Caco-2 (cell line): ENCODE results near the gene RPL39L. TPM values are rescaled to one million over a fixed set of nuclear protein-coding genes. Genes with fewer than 3 reads are reported as not detected.

Experiments
- BruUV-seq: library from RNA; stranded (reverse); fragments of 400-500 nt; replicated peaks from 2 replicates; lab custom pipeline; 2021; lab: Mats Ljungman, UMichigan
- CTCF ChIA-PET: fragments of 300-600 bp; sonication (Branson Sonifier 250); formaldehyde crosslinking; loops from one replicate; lab custom pipeline; 2022; ENCODE audit warnings: antibody characterized with exemption; lab: Charles Lee
- POLR2A ChIA-PET: fragments of 300-600 bp; sonication (Branson Sonifier 250); formaldehyde crosslinking; loops from one replicate; lab custom pipeline; 2022; ENCODE audit warnings: antibody characterized with exemption; lab: Charles Lee
- DNase-seq, 2 experiments: peaks; one replicate each; pipeline versions ENCODE4 v3.0.0 to v3.0.0-alpha.2; 2020 to 2022
- H3K27me3 ChIP-seq: replicated peaks from 2 replicates; pipeline ENCODE4 v1.6.0; 2011; ENCODE audit warnings: low read length; ENCODE audit not compliant: control insufficient read depth, insufficient read depth
- H3K36me3 ChIP-seq: 2 replicates; pipeline ENCODE4 v1.5.1; 2011; ENCODE audit warnings: low read length; ENCODE audit not compliant: control insufficient read depth, insufficient read depth
- H3K4me1 ChIP-seq: fragments of 250-450 bp; sonication (Bioruptor Pico); 2 replicates; pipeline ENCODE4 v1.5.1; 2020; ENCODE audit warnings: mild to moderate bottlenecking
- H3K4me3 ChIP-seq: 2 replicates; pipeline ENCODE4 v1.5.1; 2011; ENCODE audit warnings: low read depth, mild to moderate bottlenecking, control low read depth, low read length
- H3K9me3 ChIP-seq: fragments of 250-450 bp; sonication (Bioruptor Pico); 2 replicates; pipeline ENCODE4 v1.5.1; 2020; ENCODE audit warnings: mild to moderate bottlenecking, moderate library complexity
- H3K27ac Mint-ChIP-seq: one replicate; pipeline ENCODE4 v1.8.0; 2022; ENCODE audit warnings: mixed read lengths; ENCODE audit not compliant: unreplicated experiment
- H3K27me3 Mint-ChIP-seq: one replicate; pipeline ENCODE4 v1.8.0; 2022; ENCODE audit warnings: mixed read lengths; ENCODE audit not compliant: insufficient read depth, unreplicated experiment
- H3K36me3 Mint-ChIP-seq: one replicate; pipeline ENCODE4 v1.8.0; 2022; ENCODE audit warnings: mild to moderate bottlenecking, mixed read lengths; ENCODE audit not compliant: insufficient read depth, unreplicated experiment
- H3K4me1 Mint-ChIP-seq: one replicate; pipeline ENCODE4 v1.8.0; 2022; ENCODE audit warnings: low read depth, mixed read lengths; ENCODE audit not compliant: unreplicated experiment
- H3K4me3 Mint-ChIP-seq: one replicate; pipeline ENCODE4 v1.8.0; 2022; ENCODE audit warnings: mild to moderate bottlenecking, moderate library complexity, mixed read lengths; ENCODE audit not compliant: unreplicated experiment
- H3K9me3 Mint-ChIP-seq: one replicate; pipeline ENCODE4 v1.8.0; 2022; ENCODE audit warnings: mixed read lengths; ENCODE audit not compliant: unreplicated experiment
- CTCF ChIP-seq, 2 experiments: fragments of 200-600 bp in 1 of 2; IDR thresholded peaks; 1 replicate in 1 of 2; 2 replicates in 1 of 2; pipeline versions ENCODE4 v1.5.1 to v1.8.0; 2011 to 2022; ENCODE audit warnings: antibody characterized with exemption in 1 of 2, control low read depth in 1 of 2, inconsistent platforms in 1 of 2, low read depth in 1 of 2, low read length in 1 of 2, mild to moderate bottlenecking in 1 of 2, moderate library complexity in 1 of 2; ENCODE audit not compliant: insufficient read depth in 1 of 2, severe bottlenecking in 1 of 2, unreplicated experiment in 1 of 2
- intact Hi-C: fragments of 100-400 bp; cut with micrococcal nuclease; formaldehyde crosslinking; loops from one replicate; pipeline ENCODE4 v1.10.0; 2022; ENCODE audit not compliant: unreplicated experiment
- total RNA-seq: library from RNA; stranded (reverse); gene quantifications from 2 replicates; pipeline ENCODE4 v1.2.3, GENCODE V29; 2022

RPL39L gene
- total RNA-seq, 1 experiment from 2014 or later, result 1.8 TPM

DNA sequence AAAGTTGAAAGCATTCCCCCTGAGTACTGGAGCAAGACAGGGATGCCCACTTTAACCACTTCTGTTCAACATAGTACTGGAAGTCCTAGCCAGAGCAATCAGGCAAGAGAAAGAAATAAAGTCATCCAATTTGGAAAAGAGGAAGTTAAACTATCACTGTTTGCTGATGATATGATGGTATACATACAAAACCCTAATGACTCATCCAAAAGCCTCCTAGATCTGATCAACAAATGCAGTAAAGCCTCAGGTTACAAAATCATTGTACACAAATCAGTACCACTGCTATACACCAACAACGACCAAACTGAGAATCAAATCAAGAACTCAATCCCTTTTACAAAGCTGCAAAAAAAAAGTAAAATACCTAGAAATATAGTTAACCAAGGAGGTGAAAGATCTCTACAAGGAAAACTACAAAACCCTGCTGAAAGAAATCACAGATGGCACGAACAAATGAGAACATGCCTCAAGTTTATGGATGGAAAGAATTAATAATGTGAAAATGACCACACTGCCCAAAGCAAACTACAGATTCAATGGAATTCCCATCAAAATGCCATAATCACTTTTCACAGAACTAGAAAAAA is 40.3 kb downstream of the RPL39L start:
- intact Hi-C loops, result no loop called here
- no peak for TF ChIP-seq CTCF (IDR thresholded peaks at IDR 0.05; ENCODE audit: insufficient read depth in 1 of 2, low read depth in 1 of 2, low read length in 1 of 2, severe bottlenecking in 1 of 2, unreplicated experiment in 1 of 2)
- H3K4me3 Mint-ChIP-seq, result no peak overlapping the region
- no peaks in the 10 kb centered on the region for H3K27me3 ChIP-seq
- no peaks in the 10 kb centered on the region for H3K27me3 Mint-ChIP-seq
- no TSS peak for BruUV-seq
- no peaks in the 10 kb centered on the region for H3K4me1 Mint-ChIP-seq
- H3K4me1 ChIP-seq, result no peaks in the 10 kb centered on the region
- CTCF ChIA-PET, result no interaction called here
- H3K27ac Mint-ChIP-seq, result no peak overlapping the region
- H3K36me3 ChIP-seq, result no peaks in the 10 kb centered on the region
- no peak overlapping the region for H3K4me3 ChIP-seq
- POLR2A ChIA-PET, result no interaction called here
- H3K9me3 Mint-ChIP-seq, result no peaks in the 10 kb centered on the region
- no peaks in the 10 kb centered on the region; the same call in none of the 2 replicates for H3K9me3 ChIP-seq
- DNase-seq, result no peak
- H3K36me3 Mint-ChIP-seq, result no peaks in the 10 kb centered on the region

- BruUV-seq, result no TSS peak
- ChIA-PET CTCF (interaction anchor here (0.6 kb wide), 1 partner anchor 265 kb away, joined by 3 read pairs; no protein-coding TSS in a partner anchor), POLR2A (no interaction called here)
- no peak for TF ChIP-seq CTCF (IDR thresholded peaks at IDR 0.05; ENCODE audit: insufficient read depth in 1 of 2, low read depth in 1 of 2, low read length in 1 of 2, severe bottlenecking in 1 of 2, unreplicated experiment in 1 of 2)
- H3K27me3 ChIP-seq, result no peaks in the 10 kb centered on the region
- intact Hi-C loops, result no loop called here
- no peak for DNase-seq
- H3K36me3 Mint-ChIP-seq, result no peaks in the 10 kb centered on the region
- H3K27ac Mint-ChIP-seq, result no peak overlapping the region
- no peaks in the 10 kb centered on the region for H3K27me3 Mint-ChIP-seq
- peaks cover 9% of the 10 kb centered on the region for H3K9me3 Mint-ChIP-seq
- no peaks in the 10 kb centered on the region for H3K4me1 ChIP-seq
- no peaks in the 10 kb centered on the region for H3K36me3 ChIP-seq
- H3K9me3 ChIP-seq, result peaks cover 6% of the 10 kb centered on the region
- no peak overlapping the region for H3K4me3 ChIP-seq
- no peak overlapping the region for H3K4me3 Mint-ChIP-seq
- H3K4me1 Mint-ChIP-seq, result no peaks in the 10 kb centered on the region
These were observed 46.0 kb downstream of the RPL39L start for GRCh38 chr3:187093320-187093719.

DNA sequence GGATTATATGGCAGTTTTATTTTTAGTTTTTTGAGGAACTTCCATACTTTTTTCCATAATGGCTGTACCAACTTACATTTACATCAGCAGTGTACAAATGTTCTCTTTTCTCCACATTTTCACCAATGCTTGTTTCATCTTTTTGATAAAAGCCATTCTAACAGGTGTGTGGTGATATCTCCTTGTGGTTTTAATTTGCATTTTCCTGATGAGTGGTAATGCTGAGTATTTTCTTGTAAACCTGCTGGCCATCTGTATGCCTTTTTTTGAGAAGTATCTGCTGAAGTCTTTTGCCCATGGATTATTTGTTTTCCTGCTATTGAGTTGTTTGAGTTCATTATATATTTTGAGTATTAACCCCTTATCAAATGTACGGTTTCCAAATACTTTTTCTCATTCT is 50.6 kb downstream of the RPL39L start:
- TF ChIP-seq CTCF (IDR thresholded peaks at IDR 0.05; ENCODE audit: insufficient read depth in 1 of 2, low read depth in 1 of 2, low read length in 1 of 2, severe bottlenecking in 1 of 2, unreplicated experiment in 1 of 2), result no peak
- ChIA-PET POLR2A (no interaction called here), CTCF (no interaction called here)

More for the DNA sequence above, 50.6 kb downstream of the RPL39L start:
- no peak overlapping the region for H3K27ac Mint-ChIP-seq
- H3K4me1 ChIP-seq, result no peaks in the 10 kb centered on the region
- H3K9me3 ChIP-seq, result peaks cover 3% of the 10 kb centered on the region; the same call in 1 of the 2 replicates
- no peaks in the 10 kb centered on the region for H3K36me3 ChIP-seq
- BruUV-seq, result no TSS peak
- no peaks in the 10 kb centered on the region for H3K36me3 Mint-ChIP-seq
- H3K4me3 ChIP-seq, result no peak overlapping the region
- DNase-seq, result no peak
- peaks cover 21% of the 10 kb centered on the region for H3K9me3 Mint-ChIP-seq
- no peaks in the 10 kb centered on the region for H3K4me1 Mint-ChIP-seq
- no peaks in the 10 kb centered on the region for H3K27me3 Mint-ChIP-seq
- intact Hi-C loops, result no loop called here
- H3K27me3 ChIP-seq, result no peaks in the 10 kb centered on the region
- H3K4me3 Mint-ChIP-seq, result no peak overlapping the region
